Right lobe of liver (tissue), 6 donors: ENCODE measurements around the gene SLC4A9. TPM values are rescaled to one million over a fixed set of nuclear protein-coding genes. Genes with fewer than 3 reads are reported as not detected.
A peak's percentile ranks its signal among the peaks of the same experiment; 100 is the strongest.

Source experiments
- ATAC-seq, 4 donors: fragments of 200-7000 bp; cut with Tn5 transposase; one replicate each; pipeline ENCODE4 v1.9.1; 2020; ENCODE audit warnings: mild to moderate bottlenecking in 4 of 4, moderate library complexity in 4 of 4
- DNase-seq, 3 donors: peaks; one replicate each; pipeline ENCODE4 v3.0.0-alpha.2; 2020
- H3K27ac ChIP-seq, 3 donors: fragments of 200-600 bp; one replicate each; pipeline ENCODE4 v1.8.0; 2022
- H3K27me3 ChIP-seq, 2 donors: fragments of 200-600 bp; one replicate each; pipeline ENCODE4 v1.8.0; 2022
- H3K36me3 ChIP-seq, 4 donors: fragments of 200-600 bp; sonication (generic) in 1 of 4; one replicate each; pipeline versions ENCODE4 v1.5.1 to v1.8.0; 2017 to 2022; ENCODE audit warnings: control low read depth in 1 of 4
- H3K4me1 ChIP-seq, 4 donors: fragments of 200-600 bp; sonication (generic) in 1 of 4; one replicate each; pipeline versions ENCODE4 v1.5.1 to v1.8.0; 2017 to 2022; ENCODE audit warnings: control low read depth in 1 of 4
- H3K4me3 ChIP-seq, 3 donors: fragments of 200-600 bp; one replicate each; pipeline ENCODE4 v1.8.0; 2022
- H3K9me3 ChIP-seq, 4 donors: fragments of 200-600 bp; sonication (generic) in 1 of 4; one replicate each; pipeline versions ENCODE4 v1.5.1 to v1.8.0; 2017 to 2022; ENCODE audit warnings: control low read depth in 1 of 4
- POLR2A ChIP-seq: fragments of 450-650 bp; IDR thresholded peaks from one replicate; pipeline ENCODE4 v1.6.1; 2017; ENCODE audit warnings: antibody characterized with exemption, mild to moderate bottlenecking
- WGBS: methylation state at CpG from one replicate; pipeline ENCODE4 v1.1.6; 2018; ENCODE audit warnings: low coverage, low lambda C conversion rate; ENCODE audit not compliant: insufficient coverage; ENCODE audit errors: missing lambda C conversion rate; 5-methylcytosine and 5-hydroxymethylcytosine counted together
- intact Hi-C, 2 donors: fragments of 100-400 bp; cut with DNase I; formaldehyde crosslinking; loops; one replicate each; pipeline versions ENCODE4 v1.11.2 to v1.14.1; 2022
- total RNA-seq, 6 experiments: library from RNA; depleted of rRNA in 2 of 6; stranded (reverse); fragments of >200 nt in 2 of 6; fragmentation: NEBNext Ultra II Directional in 3 of 6; extraction: Animal tissue kit (Norgen Biotek cat#: 25700) in 3 of 6; gene quantifications; one replicate each; pipeline versions ENCODE4 v1.1.0 to v1.2.4, GENCODE V29; 2016 to 2023
- TF ChIP-seq, protein P1 (sequence below), 4 donors: fragments of 200-600 bp in 3 of 4; fragments of 450-650 bp in 1 of 4; IDR thresholded peaks; one replicate each; pipeline versions ENCODE4 v1.5.1 to v1.8.0; 2016 to 2022; ENCODE audit warnings: antibody characterized with exemption in 4 of 4, mild to moderate bottlenecking in 2 of 4
- donor health status: DM: no; HTN: yes; CAD: no.
- donor health status: DM: no; HTN: no; CAD: no.
- donor health status: DM: no; HTN: no; CAD: no.
- donor health status: DM: no; HTN: yes; CAD: no.
- donor health status: DM: no; HTN: yes; CAD: no.

Gene SLC4A9
- total RNA-seq, 6 experiments from 2014 or later = not detected

DNA sequence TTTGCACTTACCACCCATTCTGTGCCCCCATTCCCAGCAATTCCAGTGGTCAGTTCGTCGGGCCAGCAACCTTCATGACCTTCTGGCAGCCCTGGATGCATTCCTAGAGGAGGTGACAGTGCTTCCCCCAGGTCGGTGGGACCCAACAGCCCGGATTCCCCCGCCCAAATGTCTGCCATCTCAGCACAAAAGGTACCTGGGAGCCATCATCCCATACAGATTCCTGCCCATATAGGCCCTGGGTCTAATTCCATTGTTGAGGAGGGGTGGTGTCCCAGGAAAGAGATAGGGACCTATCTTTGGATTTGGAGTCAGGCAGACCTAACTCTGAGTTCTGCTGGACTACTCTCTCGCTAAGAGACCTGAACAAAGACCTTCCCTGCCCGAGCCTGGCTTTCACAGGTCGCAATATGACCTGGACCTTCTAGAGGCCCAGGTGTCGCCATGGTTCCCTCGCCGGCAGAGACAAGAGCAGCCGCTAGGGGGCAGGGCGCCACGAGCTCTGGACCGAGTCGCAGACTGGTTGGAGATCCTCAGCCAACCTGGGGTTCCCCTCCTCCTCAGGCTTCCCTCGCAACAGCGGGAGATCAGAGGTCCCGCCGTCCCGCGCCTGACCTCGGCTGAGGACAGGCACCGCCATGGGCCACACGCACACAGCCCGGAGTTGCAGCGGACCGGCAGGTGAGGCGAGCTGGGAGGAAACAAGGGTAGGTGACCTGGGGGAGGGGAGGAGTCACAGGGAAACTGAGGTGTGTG lies 3.1 kb downstream of the SLC4A9 start:
- DNase-seq = peak; percentile 86 to 89 (median 89)
- no peaks in the 10 kb centered on the region for H3K36me3 ChIP-seq
- ATAC-seq = peak; percentile 89 to 97 (median 94)
- peak overlapping the region in 2 of 3 donors; percentile 34 to 44 for H3K4me3 ChIP-seq
- TF ChIP-seq, protein P1, sequence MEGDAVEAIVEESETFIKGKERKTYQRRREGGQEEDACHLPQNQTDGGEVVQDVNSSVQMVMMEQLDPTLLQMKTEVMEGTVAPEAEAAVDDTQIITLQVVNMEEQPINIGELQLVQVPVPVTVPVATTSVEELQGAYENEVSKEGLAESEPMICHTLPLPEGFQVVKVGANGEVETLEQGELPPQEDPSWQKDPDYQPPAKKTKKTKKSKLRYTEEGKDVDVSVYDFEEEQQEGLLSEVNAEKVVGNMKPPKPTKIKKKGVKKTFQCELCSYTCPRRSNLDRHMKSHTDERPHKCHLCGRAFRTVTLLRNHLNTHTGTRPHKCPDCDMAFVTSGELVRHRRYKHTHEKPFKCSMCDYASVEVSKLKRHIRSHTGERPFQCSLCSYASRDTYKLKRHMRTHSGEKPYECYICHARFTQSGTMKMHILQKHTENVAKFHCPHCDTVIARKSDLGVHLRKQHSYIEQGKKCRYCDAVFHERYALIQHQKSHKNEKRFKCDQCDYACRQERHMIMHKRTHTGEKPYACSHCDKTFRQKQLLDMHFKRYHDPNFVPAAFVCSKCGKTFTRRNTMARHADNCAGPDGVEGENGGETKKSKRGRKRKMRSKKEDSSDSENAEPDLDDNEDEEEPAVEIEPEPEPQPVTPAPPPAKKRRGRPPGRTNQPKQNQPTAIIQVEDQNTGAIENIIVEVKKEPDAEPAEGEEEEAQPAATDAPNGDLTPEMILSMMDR (IDR thresholded peaks at IDR 0.05) = peak; percentile 87 to 99 (median 96)
- no peak for TF ChIP-seq POLR2A
- H3K27ac ChIP-seq = no peak overlapping the region
- 0% methylated on average over 9 of the region's 29 CpGs for whole genome bisulfite sequencing
- H3K27me3 ChIP-seq = no peaks in the 10 kb centered on the region
- intact Hi-C loops = loop anchor here in 1 of 2 donors (10.0 kb wide), 1 partner anchor 352 kb away; no protein-coding TSS in a partner anchor
- no peaks in the 10 kb centered on the region for H3K9me3 ChIP-seq
- peaks cover 0 to 4% (median 0%) of the 10 kb centered on the region in 4 donors for H3K4me1 ChIP-seq

GRCh38 chr5:140363631-140364471 lies 3.9 kb downstream of the SLC4A9 start:
- no peak for ATAC-seq
- intact Hi-C loops = loop anchor here in 1 of 2 donors (10.0 kb wide), 1 partner anchor 351 kb away; no protein-coding TSS in a partner anchor
- WGBS = 62% methylated on average over 12 of the region's 20 CpGs

DNA sequence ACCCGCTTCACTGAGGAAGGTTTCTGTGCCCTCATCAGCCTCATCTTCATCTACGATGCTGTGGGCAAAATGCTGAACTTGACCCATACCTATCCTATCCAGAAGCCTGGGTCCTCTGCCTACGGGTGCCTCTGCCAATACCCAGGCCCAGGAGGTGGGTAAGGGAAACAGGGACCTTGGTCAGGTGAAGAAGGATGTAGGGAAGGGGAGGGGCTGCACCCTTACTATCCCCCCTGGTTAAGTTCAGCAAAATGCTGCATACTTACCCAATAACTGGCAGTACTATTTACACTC lies 4.4 kb downstream of the SLC4A9 start:
- TF ChIP-seq POLR2A = no peak
- TF ChIP-seq, protein P1 (IDR thresholded peaks at IDR 0.05) = no peak
- H3K27ac ChIP-seq = no peak overlapping the region
- intact Hi-C loops = loop anchor here in 1 of 2 donors (10.0 kb wide), 1 partner anchor 350 kb away; no protein-coding TSS in a partner anchor
- H3K9me3 ChIP-seq = no peaks in the 10 kb centered on the region
- DNase-seq (no peak), ATAC-seq (no peak)
- H3K4me3 ChIP-seq = no peak overlapping the region
- no peaks in the 10 kb centered on the region for H3K36me3 ChIP-seq
- no peaks in the 10 kb centered on the region for H3K27me3 ChIP-seq
- WGBS = 93% methylated on average over 2 of the region's 3 CpGs
- H3K4me1 ChIP-seq = peaks cover 0 to 4% (median 0%) of the 10 kb centered on the region in 4 donors

More at GRCh38 chr5:140363631-140364471, 3.9 kb downstream of the SLC4A9 start:
- Histone ChIP-seq H3K36me3 (no peaks in the 10 kb centered on the region), H3K27ac (no peak overlapping the region), H3K4me3 (peak overlapping the region in 2 of 3 donors; percentile 34 to 44), H3K9me3 (no peaks in the 10 kb centered on the region), H3K27me3 (no peaks in the 10 kb centered on the region), H3K4me1 (peaks cover 0 to 4% (median 0%) of the 10 kb centered on the region in 4 donors)
- DNase-seq = no peak
- TF ChIP-seq, protein P1 (IDR thresholded peaks at IDR 0.05) = no peak
- TF ChIP-seq POLR2A = no peak

DNA sequence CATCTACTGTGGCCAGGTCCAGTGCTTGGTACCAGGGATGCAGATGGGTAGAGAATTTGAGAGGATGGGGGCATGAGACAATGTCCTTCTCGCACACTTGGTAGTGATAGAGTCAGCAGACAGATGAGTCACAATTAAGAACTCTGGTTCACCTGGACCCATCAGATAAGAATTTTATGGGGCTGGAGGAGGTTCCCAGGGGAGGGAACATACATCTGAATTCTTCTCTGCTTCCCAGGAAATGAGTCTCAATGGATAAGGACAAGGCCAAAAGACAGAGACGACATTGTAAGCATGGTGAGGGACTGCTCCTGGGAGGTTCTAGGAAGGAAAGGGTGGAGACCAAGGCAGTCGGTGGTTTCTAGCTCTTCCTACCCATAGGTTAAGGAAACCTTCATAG lies 5.3 kb downstream of the SLC4A9 start:
- no peaks in the 10 kb centered on the region for H3K27me3 ChIP-seq
- WGBS = 70% methylated on average over 3 of the region's 3 CpGs
- no peak overlapping the region for H3K27ac ChIP-seq
- H3K4me3 ChIP-seq = no peak overlapping the region
- no peak for ATAC-seq
- no peaks in the 10 kb centered on the region for H3K36me3 ChIP-seq
- TF ChIP-seq POLR2A = no peak
- TF ChIP-seq, protein P1 (IDR thresholded peaks at IDR 0.05) = no peak
- DNase-seq = no peak
- no peaks in the 10 kb centered on the region for H3K9me3 ChIP-seq
- intact Hi-C loops = loop anchor here in 1 of 2 donors (10.0 kb wide), 1 partner anchor 350 kb away; no protein-coding TSS in a partner anchor
- peaks cover 0 to 4% (median 0%) of the 10 kb centered on the region in 4 donors for H3K4me1 ChIP-seq
